ENCODE data around the gene TAMALIN.

TAMALIN gene

DNA sequence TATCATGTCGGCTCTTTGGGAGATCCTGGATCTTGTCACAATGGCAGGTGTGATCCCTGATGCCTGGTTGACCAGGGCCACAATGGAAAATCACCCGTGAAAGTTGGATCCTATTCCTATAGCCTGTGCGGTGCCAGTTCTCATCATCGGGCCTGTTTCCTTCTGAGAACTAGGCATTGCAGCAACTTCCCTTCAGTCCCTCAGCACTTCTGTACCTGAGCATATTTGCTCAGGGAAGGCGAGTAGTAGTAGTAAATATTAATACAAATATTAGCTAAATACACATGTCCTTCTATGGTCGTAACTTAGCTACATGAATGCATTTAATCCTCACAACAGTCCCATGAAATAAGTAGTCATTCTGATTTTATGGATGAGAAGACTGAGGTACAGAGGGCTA, 22.1 kb upstream of the TAMALIN start:
- no peak for DNase-seq (ENCODE audit: low read depth, low spot score)

DNA sequence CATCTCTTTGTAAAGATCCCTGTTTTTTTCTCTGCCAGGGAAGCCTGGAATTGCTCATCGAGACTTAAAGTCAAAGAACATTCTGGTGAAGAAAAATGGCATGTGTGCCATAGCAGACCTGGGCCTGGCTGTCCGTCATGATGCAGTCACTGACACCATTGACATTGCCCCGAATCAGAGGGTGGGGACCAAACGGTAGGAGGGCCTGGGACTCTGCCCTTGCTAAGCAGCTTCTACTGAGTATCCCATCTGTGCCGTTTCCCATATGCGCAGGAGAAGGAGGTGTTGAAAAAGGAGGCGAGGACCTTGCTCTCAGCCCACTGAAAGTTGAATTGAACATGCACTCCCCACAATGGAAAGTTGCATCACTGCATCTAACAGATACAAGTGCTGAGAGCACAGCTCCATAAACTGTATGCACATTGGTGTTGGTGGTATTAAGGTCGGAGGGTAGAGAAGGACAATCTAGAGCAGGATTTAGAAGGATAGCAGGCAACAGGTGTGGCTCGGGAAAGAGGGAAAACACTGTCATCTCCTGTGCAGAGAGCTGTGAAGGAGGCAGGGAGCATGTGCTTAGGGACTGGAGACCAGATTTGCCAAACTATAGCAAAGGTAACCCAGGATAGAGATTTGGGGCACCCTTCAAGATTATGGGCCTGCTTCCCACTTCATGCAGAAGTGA, 21.5 kb upstream of the TAMALIN start:
- no peak for DNase-seq (ENCODE audit: low read depth, low spot score)

DNA sequence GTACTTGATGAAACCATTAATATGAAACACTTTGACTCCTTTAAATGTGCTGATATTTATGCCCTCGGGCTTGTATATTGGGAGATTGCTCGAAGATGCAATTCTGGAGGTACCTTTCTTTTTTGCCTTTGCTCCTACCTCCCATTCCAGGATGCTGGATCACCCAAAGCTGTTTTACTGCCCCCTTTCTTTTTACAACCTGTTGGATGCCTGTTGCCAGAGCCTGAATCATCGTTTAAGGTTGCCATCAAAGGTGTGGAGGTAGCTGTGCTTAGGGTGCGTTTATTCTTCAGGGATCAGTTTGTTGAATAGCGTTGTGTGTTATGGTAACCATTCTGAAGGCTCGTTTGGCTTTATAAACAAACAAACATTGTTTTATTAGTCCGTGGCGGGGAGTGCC, 19.9 kb upstream of the TAMALIN start:
- DNase-seq (ENCODE audit: low read depth, low spot score): no peak

DNA sequence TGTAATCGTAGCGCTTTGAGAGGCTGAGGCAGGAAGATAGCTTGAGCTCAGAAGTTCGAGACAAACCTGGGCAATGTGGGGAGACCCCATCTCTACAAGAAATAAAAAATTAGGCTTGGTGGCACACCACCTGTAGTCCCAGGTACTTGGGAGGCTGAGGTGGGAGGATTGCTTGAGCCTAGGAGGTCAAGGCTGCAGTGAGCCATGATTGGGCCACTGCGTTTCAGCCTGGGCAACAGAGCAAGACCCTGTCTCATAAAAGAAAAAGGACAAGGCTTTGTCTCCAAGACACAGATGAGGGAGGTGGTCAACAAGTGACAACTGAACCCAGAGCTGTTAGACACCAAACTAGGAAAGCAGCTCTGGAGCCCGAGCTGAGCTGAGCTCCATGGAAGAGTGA, 14.5 kb upstream of the TAMALIN start:
- DNase-seq (ENCODE audit: low read depth, low spot score): no peak

DNA sequence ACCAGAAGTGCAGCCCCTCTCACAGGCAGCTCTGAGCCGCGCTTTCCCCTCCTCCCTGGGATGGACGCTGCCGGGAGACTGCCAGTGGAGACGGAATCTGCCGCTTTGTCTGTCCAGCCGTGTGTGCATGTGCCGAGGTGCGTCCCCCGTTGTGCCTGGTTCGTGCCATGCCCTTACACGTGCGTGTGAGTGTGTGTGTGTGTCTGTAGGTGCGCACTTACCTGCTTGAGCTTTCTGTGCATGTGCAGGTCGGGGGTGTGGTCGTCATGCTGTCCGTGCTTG, 12.3 kb upstream of the TAMALIN start:
- no peak for DNase-seq (ENCODE audit: low read depth, low spot score)

DNA sequence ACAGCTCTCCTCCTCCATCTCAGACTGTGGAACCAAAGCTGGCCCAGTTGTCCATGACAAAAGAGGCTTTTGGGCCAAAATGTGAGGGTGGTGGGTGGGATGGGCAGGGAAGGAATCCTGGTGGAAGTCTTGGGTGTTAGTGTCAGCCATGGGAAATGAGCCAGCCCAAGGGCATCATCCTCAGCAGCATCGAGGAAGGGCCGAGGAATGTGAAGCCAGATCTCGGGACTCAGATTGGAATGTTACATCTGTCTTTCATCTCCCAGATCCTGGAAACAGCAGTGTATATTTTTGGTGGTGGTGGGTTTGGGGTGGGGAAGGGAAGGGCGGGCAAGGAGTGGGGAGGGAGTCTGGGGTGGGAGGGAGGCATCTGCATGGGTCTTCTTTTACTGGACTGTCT, 11.8 kb upstream of the TAMALIN start:
- no peak for DNase-seq (ENCODE audit: low read depth, low spot score)

DNA sequence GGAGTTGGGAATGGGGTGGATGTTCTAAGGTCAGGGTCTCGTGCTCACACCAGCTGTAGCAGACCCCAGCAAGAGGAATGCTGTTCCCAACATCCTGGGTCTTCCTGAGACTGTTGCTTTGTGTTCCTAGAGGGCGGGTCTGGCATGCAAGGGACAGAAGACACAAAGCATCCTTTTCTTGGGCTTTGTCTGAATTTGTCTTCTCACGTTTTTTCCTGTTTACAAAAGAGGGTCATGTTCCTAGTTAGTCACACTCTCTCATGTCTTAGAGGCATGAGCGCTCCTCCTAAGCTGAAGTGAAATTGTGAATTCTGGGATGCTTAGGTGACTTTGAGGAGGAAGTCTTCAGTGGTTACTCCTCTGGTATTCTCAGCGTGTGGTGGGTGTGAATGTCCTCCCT, 9.6 kb upstream of the TAMALIN start:
- no peak for DNase-seq (ENCODE audit: low read depth, low spot score)

DNA sequence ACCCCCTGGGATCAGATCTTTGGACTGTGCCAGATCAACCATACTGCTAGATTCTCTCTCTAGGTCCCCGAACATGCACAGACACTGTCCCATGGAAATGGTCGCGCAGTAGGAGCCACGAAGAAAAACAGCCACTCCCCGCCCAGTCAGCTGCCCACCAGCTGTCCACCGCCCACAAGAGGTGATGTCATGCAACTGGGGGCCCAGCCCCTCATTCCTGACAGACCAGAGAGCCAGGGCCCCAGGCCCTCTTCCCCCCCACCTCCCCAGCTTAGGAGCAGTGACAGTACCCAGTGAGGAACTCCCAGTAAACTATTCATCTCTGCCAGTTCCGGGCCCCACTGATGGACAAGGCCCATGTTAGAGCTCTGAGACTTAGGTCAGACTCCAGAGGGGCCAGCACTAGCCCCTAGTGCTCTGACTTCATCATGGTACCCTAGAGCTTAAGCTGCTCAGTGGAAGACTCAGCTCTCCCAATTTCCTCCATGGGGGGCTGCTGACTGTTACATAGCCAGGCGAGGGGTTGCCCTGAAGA, 3.7 kb upstream of the TAMALIN start:
- DNase-seq (ENCODE audit: low read depth, low spot score): no peak

DNA sequence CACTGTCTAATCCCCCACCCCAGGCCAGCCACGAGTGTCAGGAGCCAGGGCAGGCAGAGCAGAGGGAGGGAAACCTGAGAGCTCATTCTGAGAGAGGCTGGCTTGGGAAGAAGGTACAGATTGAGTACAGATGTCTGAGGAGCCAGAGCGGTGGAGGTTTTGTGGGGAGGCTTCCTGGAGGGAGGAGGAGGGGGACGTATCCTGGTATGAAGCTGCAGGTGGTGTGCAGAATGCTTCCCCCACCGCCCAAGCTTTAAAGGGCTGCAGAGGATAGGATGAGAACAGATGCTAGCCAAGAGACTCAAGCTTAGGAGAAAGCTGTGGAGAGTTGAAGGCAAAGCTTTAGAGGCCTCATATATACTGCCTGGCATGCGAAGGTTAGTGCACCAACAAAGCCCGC, 3.2 kb upstream of the TAMALIN start:
- no peak for DNase-seq (ENCODE audit: low read depth, low spot score)

DNA sequence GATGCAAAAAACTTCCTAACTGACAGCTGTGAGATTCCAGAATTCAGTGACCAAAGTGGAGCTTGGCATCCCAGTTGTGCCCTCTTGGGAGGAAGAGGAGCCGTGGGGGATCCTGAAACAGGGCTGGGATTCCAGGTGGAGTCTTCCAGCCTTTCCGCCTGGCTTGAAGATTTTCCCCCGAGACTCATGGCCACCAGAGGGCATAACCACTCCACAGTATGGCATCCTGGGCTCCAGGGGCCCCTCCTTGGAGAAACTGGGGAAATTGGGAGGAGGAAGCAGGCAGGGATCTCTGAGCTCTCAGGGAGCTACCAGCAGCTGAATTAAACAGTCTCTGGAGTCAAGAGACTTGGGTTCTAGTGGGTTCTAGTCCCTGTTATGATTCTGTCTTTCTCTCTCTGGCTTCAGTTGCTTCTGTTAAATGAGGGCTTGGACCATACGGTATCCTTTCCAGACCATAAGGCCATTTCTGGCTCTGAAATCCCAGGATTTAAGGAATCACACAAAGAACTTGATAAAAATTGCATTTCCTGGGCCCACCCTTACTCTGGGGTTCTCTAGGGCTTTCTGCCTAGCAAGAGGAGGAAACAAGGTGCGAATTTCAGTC, 2.6 kb upstream of the TAMALIN start:
- DNase-seq (ENCODE audit: low read depth, low spot score): peak; percentile 40

DNA sequence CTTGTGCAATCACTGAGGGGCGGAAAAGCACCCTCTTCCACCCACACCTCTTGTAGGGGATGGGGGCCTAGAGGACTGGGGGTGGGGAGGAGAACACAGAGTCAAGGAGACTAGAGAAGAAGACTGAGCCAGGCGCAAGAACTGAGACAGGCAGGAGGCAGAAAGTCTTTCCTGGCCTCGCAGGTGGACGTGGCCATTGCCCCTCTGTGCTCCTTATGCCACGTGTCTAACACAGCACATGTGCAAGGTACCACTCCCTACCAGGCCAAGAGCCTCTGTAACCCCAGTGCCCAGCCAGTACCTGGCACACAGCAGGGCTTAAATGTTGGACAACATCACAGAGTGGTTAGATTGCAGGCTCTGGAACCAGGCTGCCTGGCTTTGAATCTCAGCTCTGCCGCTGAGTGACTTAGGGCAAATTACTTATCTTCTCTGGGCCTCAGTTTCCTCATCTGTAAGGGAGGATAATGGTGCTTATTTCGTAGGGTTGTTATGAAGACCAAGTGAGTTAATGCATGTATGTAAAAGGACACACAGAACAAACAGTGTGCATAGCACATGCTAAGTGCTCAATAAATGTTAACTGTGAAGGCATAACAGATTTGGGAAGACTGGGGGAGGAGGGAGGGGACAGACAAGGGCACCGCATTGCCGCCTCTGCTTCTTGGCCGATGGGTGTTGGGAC, 1.4 kb upstream of the TAMALIN start:
- DNase-seq (ENCODE audit: low read depth, low spot score): no peak

DNA sequence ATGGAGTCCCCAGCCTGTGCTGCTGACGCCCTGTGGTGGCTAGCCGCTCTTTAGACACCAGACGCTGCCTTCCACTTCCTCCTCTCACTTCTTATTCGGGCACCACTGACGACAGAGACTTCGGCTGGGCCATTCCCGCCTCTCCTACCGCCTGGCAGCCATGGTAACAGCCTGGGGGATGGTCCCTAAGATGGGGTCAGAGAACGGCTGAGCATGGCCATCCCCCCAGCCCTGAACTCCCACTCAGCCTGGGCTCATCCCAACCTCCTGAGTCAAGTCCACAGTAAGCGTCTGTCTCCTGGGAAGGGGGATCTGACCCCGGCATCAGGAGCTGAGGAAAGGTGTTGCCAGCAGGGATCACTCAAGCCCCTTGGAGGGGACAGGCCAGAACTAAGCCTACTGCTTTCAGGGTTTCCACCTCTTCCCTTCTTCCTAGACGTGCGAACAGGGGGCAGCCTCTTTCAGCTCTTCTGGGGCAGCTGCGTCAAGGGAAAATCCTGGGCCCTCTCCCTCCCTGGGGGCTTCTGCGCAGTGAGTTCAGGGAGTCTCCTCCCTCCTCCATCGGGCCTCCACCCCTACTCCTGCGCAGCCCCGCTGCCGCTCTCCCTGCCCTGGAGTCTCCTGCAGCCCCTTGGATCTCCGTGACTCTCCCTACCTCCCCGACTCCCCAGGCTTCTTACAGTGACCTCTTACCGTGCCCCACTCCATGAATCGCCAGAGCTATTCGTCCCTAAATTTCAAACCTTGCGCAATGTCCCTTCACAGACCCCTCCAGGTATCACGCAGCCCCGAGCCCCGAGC, 643 bp upstream of the TAMALIN start:
- DNase-seq (ENCODE audit: low read depth, low spot score): no peak

DNA sequence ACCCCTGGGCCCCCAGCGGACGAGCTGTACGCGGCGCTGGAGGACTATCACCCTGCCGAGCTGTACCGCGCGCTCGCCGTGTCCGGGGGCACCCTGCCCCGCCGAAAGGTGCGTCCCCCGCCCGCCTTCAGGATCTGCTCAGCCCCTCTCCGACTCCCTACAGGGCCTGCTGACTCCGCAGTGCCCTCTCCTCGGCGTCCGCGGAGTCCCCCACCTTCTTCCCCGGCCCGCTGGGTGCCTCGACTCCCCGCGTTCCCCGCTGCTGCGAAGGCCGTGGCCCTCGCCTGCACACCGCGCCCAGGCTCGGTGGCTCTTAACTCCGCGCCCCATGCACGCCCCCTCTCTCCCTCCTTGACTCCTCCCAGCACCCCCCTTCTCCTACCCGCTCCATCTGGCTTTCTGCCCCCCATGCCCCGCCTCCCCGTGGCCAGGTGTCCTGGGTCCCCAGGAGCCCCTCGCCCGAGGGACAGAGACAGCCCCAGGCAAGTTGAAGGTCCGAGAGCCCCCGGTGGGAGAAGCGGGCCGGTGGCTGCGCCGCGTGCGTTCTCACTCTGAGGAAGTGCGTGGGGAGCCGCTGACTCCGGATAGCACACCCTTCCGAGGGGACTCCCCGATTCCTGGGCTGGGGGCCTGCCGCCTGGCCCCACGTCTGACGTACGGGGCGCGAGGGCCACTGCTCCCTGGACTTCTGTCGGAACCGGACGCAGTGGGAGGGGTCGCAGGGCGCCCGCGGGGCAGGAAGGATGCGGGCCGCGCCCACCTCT, 594 bp downstream of the TAMALIN start:
- no peak for DNase-seq (ENCODE audit: low read depth, low spot score)

DNA sequence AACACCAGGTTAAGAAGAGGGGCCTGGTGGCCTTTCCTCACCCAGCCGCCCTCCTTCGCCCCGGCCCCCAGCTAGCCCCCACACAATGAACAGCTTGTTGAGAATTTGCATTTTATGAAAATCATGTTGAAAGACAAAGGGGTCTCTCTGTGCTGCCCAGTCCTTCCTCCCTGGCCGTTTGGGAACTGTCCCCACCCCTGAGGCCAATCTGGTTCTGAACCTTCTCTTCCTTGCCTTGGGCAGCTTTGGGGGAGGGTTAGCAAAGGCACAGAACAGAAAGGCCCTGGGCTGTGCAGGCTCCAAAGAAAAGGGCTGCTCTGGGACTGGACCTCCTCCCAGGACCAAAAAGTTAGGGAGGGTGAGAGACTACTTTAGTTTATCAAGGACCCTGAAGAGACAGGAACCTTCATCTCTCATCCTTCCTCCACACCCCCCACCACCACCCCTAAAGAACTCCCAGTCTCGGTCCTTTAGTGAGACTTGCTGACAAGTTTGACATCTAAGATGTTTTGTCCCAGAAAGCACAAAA, 1.3 kb downstream of the TAMALIN start:
- DNase-seq (ENCODE audit: low read depth, low spot score): no peak

DNA sequence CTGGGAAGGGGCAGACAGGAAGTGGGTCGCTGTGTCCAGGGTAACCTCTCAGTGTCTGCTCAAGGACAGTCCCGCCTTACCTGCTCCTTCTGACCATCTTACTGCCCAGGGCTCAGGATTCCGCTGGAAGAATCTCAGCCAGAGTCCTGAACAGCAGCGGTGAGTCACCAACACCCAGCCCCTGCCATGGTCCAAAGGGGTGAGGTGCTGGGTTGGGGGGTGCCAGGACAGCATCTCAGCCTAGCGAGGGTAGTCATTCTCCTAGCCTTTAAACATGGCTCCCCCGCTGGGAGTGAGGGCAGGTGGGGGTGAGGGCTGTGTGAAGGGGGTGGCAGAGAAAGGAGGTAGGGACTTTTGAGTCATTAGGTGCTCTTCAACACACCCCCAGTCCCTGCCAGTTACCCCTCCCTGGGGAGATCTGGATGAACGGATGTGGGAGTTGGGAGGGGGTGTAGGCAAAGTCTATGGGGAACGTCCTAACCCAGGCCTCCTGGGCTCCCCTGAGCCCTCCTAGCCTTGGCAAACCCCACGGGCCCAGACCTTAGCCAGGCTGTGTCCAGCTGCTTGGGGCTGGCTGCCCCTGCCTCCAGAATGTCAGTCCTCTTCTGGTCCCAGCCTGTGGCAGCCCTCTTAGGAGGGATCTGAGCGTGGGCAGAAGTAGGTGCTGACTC, 2.5 kb downstream of the TAMALIN start:
- no peak for DNase-seq (ENCODE audit: low read depth, low spot score)

DNA sequence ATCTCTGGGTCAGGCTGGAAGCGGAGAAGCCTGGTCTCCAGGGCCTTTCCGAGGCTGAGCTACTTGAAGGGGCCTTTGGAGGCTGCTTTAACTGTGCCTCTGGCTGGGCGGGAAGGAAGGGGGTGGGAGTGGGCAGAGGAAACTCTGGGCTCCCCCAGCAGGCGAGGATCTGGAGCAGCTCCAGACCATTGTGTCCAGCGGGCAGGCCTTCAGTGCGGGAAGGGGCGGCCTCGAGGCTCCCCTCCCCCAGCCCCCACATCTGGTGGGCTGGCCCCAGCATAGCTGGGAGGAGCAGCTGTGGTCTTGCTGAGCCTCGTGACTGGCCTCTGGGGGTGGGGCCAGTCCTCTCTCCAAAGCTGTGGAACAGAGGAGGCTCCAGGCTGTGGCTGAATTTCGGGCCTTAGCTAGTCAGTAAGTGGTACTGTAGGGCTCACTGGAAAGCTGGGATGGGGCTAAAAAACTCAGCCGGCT, 3.4 kb downstream of the TAMALIN start:
- no peak for DNase-seq (ENCODE audit: low read depth, low spot score)

DNA sequence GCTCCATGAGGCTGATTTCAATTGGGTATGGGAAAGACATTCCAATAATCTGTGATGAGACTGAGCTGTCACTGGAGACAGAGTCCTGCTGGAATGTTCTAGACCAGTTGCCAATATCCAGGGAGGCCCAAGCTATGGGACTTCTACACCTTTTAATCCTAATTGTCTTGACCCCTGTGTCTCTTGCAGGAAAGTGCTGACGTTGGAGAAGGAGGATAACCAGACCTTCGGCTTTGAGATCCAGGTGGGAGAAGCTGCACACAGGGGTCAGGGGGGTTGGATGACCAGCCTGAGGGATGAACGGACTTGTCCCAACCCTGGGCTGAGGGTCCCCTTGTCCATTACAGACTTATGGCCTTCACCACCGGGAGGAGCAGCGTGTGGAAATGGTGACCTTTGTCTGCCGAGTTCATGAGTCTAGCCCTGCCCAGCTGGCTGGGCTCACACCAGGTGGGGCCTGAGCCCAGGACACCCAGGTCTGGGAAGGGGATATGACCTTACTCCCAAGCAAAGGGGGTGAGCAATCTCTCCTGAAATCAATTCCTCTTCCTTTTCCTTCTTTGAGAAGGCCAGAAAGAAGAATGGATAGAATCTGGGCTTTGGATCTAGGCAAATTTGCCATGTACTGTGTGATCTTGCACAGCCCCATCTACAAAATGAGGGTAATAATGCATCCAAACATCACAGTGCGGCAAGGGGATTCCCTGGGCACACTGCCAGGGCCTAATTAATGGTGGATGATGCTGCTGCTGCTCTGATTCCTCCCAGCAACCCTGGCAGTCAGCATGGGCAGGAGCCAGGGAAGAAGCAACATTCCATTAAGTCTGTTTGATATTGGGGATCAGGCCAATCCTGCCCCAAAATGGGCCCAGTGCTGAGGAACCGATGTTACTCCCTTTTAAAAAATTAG, 4.2 kb downstream of the TAMALIN start:
- DNase-seq (ENCODE audit: low read depth, low spot score): no peak

DNA sequence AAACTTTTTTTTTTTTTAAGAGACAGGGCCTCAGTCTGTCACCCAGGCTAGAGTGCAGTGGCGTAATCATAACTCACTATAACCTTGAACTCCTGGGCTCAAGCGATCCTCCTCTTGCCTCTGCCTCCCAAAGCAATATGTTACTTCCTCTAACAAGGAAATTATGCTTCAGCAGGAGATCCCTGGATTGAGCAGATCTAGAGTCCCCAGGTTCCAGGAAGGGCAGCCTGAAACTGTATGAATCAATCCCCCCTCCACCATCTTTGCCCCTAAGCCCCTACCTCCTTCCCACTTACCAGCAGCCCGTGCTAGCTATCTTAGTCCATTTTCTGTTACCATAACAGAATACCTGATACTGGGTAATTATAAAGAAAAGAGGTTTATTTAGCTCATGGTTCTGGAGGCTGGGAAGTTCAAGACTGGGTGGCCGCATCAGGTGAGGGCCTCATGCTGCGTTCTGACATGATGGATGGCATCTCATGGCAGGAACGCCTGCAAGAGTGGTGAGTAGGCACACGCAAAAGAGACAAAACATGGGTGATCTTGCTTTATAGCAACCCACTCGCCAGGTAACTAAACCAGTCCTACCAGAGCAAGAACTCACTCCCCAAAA, 5.0 kb downstream of the TAMALIN start:
- DNase-seq (ENCODE audit: low read depth, low spot score): no peak

DNA sequence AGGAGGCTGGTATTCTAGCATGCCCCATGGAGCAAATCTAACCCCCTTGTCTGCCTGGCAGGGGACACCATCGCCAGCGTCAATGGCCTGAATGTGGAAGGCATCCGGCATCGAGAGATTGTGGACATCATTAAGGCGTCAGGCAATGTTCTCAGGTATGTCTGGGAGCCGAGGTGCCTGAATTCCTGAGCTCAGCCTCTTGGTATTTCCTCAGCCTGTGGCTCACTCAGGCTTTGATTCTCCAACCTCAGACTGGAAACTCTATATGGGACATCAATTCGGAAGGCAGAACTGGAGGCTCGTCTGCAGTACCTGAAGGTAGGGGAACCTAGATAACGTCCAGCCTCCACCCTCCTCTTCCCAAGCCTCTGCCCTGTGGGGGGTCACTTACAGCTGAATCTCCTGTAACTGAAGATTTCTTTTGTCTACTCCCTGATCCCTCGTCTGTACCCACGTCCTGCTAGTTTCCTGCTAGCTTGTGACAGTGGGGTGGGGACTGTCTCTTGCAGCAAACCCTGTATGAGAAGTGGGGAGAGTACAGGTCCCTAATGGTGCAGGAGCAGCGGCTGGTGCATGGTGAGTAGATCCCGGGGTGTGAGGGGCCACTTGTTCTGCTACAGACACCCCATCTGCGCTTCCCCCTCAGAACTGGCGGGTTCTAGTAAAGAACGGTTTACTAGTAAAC, 7.0 kb downstream of the TAMALIN start:
- no peak for DNase-seq (ENCODE audit: low read depth, low spot score)

Data from iPS DF 19.7 (cell line).